ENCODE results near the gene CDH4.

Gene CDH4

GRCh38 chr20:61753987-61754956, 502.2 kb downstream of the CDH4 start:
- DNase-seq (ENCODE audit: low read depth): no peak

- DNase-seq (ENCODE audit: low read depth): no peak
These were observed 503.1 kb downstream of the CDH4 start for GRCh38 chr20:61754976-61755778.

- no peak for DNase-seq (ENCODE audit: low read depth)
These were observed 504.1 kb downstream of the CDH4 start for GRCh38 chr20:61755971-61756845.

GRCh38 chr20:61756966-61757677, 505.1 kb downstream of the CDH4 start:
- no peak for DNase-seq (ENCODE audit: low read depth)

GRCh38 chr20:61757678-61758563, 505.9 kb downstream of the CDH4 start:
- DNase-seq (ENCODE audit: low read depth): no peak

- no peak for DNase-seq (ENCODE audit: low read depth)
These were observed 506.6 kb downstream of the CDH4 start for GRCh38 chr20:61758564-61759200.

GRCh38 chr20:61759286-61760065, 507.4 kb downstream of the CDH4 start:
- no peak for DNase-seq (ENCODE audit: low read depth)

- no peak for DNase-seq (ENCODE audit: low read depth)
These were observed 508.3 kb downstream of the CDH4 start for GRCh38 chr20:61760321-61760720.

- DNase-seq (ENCODE audit: low read depth): no peak
These were observed 508.7 kb downstream of the CDH4 start for GRCh38 chr20:61760731-61761130.

- DNase-seq (ENCODE audit: low read depth): no peak
These were observed 509.5 kb downstream of the CDH4 start for GRCh38 chr20:61761453-61762166.

GRCh38 chr20:61762167-61762710, 510.2 kb downstream of the CDH4 start:
- DNase-seq (ENCODE audit: low read depth): no peak

GRCh38 chr20:61762886-61763739, 511.1 kb downstream of the CDH4 start:
- DNase-seq (ENCODE audit: low read depth): no peak

- no peak for DNase-seq (ENCODE audit: low read depth)
These were observed 511.8 kb downstream of the CDH4 start for GRCh38 chr20:61763740-61764400.

GRCh38 chr20:61764471-61765025, 512.5 kb downstream of the CDH4 start:
- DNase-seq (ENCODE audit: low read depth): no peak

GRCh38 chr20:61765081-61765870, 513.2 kb downstream of the CDH4 start:
- DNase-seq (ENCODE audit: low read depth): no peak
